Neutrophil (primary cell): Measurements from ENCODE around the gene PLEKHA1.

Experiments
- H3K27ac ChIP-seq: fragments of 200-600 bp; sonication (generic); 2 replicates; pipeline ENCODE4 v1.5.1; 2016; ENCODE audit warnings: mild to moderate bottlenecking, moderate library complexity
- H3K27me3 ChIP-seq: fragments of 200-600 bp; sonication (generic); 2 replicates; pipeline ENCODE4 v1.6.0; 2016; ENCODE audit warnings: mild to moderate bottlenecking
- H3K36me3 ChIP-seq: fragments of 200-600 bp; sonication (generic); 2 replicates; pipeline ENCODE4 v1.5.1; 2017
- H3K4me1 ChIP-seq, 2 experiments: fragments of 200-600 bp in 1 of 2; sonication (generic) in 1 of 2; 1 replicate in 1 of 2; 2 replicates in 1 of 2; pipeline versions ENCODE4 v1.5.1 to v1.6.1; 2013 to 2016; ENCODE audit warnings: low read depth in 1 of 2, low read length in 1 of 2, mild to moderate bottlenecking in 1 of 2, moderate library complexity in 1 of 2; ENCODE audit not compliant: control insufficient read depth in 1 of 2, insufficient read depth in 1 of 2
- H3K4me3 ChIP-seq, 2 experiments: fragments of 200-600 bp in 1 of 2; sonication (generic) in 1 of 2; 1 replicate in 1 of 2; 2 replicates in 1 of 2; pipeline ENCODE4 v1.5.1; 2013 to 2016; ENCODE audit warnings: low read depth in 1 of 2, low read length in 1 of 2, mild to moderate bottlenecking in 1 of 2, moderate library complexity in 1 of 2
- H3K9me3 ChIP-seq: fragments of 200-600 bp; sonication (generic); 2 replicates; pipeline ENCODE4 v1.5.1; 2016
- TF ChIP-seq, protein P1 (sequence below): fragments of 200-600 bp; sonication (generic); IDR thresholded peaks from 2 replicates; pipeline ENCODE4 v1.5.1; 2016; ENCODE audit warnings: antibody characterized with exemption

The PLEKHA1 gene

GRCh38 chr10:122424059-122424458 is 49.6 kb downstream of the PLEKHA1 start:
- Histone ChIP-seq H3K27me3 (no peaks in the 10 kb centered on the region), H3K9me3 (no peaks in the 10 kb centered on the region), H3K4me3 (no peak overlapping the region), H3K27ac (no peak overlapping the region), H3K4me1 (peaks cover 0 to 5% of the 10 kb centered on the region in 2 experiments), H3K36me3 (no peaks in the 10 kb centered on the region)
- TF ChIP-seq, protein P1, sequence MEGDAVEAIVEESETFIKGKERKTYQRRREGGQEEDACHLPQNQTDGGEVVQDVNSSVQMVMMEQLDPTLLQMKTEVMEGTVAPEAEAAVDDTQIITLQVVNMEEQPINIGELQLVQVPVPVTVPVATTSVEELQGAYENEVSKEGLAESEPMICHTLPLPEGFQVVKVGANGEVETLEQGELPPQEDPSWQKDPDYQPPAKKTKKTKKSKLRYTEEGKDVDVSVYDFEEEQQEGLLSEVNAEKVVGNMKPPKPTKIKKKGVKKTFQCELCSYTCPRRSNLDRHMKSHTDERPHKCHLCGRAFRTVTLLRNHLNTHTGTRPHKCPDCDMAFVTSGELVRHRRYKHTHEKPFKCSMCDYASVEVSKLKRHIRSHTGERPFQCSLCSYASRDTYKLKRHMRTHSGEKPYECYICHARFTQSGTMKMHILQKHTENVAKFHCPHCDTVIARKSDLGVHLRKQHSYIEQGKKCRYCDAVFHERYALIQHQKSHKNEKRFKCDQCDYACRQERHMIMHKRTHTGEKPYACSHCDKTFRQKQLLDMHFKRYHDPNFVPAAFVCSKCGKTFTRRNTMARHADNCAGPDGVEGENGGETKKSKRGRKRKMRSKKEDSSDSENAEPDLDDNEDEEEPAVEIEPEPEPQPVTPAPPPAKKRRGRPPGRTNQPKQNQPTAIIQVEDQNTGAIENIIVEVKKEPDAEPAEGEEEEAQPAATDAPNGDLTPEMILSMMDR, result no peak

DNA sequence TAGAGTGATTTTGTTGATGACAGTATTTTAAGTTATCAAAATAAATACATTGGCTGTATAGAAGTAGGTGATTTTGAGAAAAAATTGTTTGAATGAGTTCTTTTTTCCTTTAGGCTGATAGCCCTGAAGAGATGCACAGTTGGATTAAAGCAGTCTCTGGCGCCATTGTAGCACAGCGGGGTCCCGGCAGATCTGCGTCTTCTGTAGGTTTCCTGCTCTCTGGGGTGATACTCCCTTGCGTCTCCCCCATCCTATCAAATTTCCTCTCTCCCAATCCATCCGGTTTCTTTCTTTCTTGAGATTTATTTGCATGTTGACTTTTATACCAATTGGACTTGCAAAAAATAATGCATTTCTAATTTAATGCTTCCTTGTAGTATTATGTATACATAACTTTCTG is 52.3 kb downstream of the PLEKHA1 start:
- Histone ChIP-seq H3K9me3 (no peaks in the 10 kb centered on the region), H3K4me1 (peaks cover 0 to 5% of the 10 kb centered on the region in 2 experiments), H3K4me3 (no peak overlapping the region), H3K27ac (no peak overlapping the region), H3K36me3 (no peaks in the 10 kb centered on the region), H3K27me3 (no peaks in the 10 kb centered on the region)
- TF ChIP-seq, protein P1, result no peak

- Histone ChIP-seq H3K4me1 (peaks cover 0 to 5% of the 10 kb centered on the region in 2 experiments), H3K27ac (no peak overlapping the region), H3K4me3 (no peak overlapping the region), H3K9me3 (no peaks in the 10 kb centered on the region), H3K27me3 (no peaks in the 10 kb centered on the region), H3K36me3 (no peaks in the 10 kb centered on the region)
- TF ChIP-seq, protein P1, result no peak
Measured at GRCh38 chr10:122427280-122427679, 52.8 kb downstream of the PLEKHA1 start.

DNA sequence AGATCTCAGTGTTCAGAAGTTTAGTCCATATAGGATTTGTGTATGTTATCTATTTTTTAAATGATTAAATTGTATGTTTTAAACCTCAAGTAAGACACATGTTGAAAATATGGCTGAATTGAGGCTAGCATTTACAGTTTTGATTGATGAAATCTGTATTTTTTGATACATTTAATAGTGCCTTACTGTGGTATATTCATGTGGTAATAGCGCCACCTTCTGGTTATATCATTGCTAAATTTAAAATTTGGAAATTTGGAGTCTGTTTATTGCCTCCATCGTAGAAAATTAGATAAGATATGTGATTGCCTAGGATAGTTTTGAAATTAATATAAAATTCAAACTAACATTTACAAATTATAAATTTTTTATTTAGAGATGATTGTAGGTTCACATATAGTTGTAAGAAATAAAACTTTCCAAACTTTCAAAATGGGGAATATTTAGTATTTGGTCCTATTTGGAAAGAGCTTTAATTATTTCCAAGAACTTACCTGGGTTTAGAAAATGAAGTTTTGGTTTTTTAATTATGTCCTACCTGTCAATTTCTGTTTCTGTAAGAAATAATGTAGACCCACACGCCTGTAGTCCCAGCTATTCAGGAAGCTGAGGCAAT is 60.8 kb downstream of the PLEKHA1 start:
- H3K4me1 ChIP-seq, result no peaks in the 10 kb centered on the region
- H3K36me3 ChIP-seq, result no peaks in the 10 kb centered on the region
- no peak overlapping the region for H3K27ac ChIP-seq
- TF ChIP-seq, protein P1, result peak; percentile 32
- H3K4me3 ChIP-seq, result no peak overlapping the region
- no peaks in the 10 kb centered on the region for H3K9me3 ChIP-seq
- H3K27me3 ChIP-seq, result peaks cover 12% of the 10 kb centered on the region

- Histone ChIP-seq H3K27me3 (peaks cover 38% of the 10 kb centered on the region), H3K36me3 (no peaks in the 10 kb centered on the region), H3K9me3 (no peaks in the 10 kb centered on the region), H3K4me3 (no peak overlapping the region), H3K4me1 (no peaks in the 10 kb centered on the region), H3K27ac (no peak overlapping the region)
- TF ChIP-seq, protein P1, result no peak
Measured at GRCh38 chr10:122441961-122442360, 67.5 kb downstream of the PLEKHA1 start.
